Gastroesophageal sphincter (tissue), 3 donors: ENCODE measurements around the gene AKAP10.

Experiments
- CTCF ChIP-seq, 4 experiments: fragments of 200-600 bp in 2 of 4; fragments of 450-650 bp in 2 of 4; sonication (generic) in 1 of 4; IDR thresholded peaks; one replicate each; pipeline ENCODE4 v1.5.1; 2017 to 2019; ENCODE audit warnings: antibody characterized with exemption in 4 of 4, mild to moderate bottlenecking in 2 of 4, moderate library complexity in 2 of 4
- POLR2AphosphoS5 ChIP-seq: sonication (generic); formaldehyde crosslinking; IDR thresholded peaks from one replicate; pipeline ENCODE4 v1.6.1; 2017; ENCODE audit warnings: antibody characterized with exemption

- TF ChIP-seq CTCF (IDR thresholded peaks at IDR 0.05): no peak
- no peak for TF ChIP-seq POLR2AphosphoS5
These were observed 34.4 kb upstream of the AKAP10 start for GRCh38 chr17:20012017-20012536.
